ENCODE results near the gene AGT.
"Not testable (repeated sequence)": the region's sequence is repeated elsewhere in the genome, so short reads cannot be mapped to it uniquely, and the experiment has no call there.

The AGT gene

DNA sequence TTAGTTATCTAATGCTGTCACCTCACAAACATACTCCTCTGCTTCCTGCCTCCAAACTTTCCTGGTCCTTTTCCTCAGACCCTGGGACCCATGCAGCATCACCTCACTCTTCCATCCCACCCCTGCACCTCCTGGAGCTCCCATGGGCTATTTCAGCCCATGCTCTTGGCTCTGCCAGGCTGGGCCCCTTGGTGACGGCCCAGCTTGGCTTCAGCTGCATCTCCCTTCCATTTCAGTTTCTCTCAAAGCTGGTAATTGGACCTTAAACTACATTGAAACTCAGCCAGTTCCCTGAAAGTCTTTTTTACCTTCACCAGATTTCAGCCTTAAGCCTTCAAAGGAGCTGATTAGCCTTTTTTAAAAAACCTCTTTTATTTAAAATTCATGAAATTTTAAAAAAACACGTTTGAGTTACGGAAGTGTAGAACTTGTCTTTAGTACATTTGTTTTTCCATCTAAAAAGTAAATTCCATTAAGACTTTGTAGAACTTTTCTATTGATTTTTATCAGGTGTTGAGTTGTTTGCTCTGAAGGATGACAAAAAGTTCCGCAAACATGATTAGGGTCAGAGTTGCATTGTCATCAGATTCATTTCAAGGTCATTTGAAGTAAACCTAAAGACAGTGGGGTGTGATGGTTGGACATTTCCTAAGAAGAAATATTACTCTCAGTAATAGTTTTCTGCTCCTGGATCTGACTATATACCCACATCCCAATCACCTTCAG, 33.5 kb downstream of the AGT start:
- no peak overlapping the region for H3K27ac ChIP-seq (ENCODE audit: low read depth in 2 of 2, low read length in 2 of 2)
- no peaks in the 10 kb centered on the region for H3K4me1 ChIP-seq (ENCODE audit: control insufficient read depth in 2 of 2, insufficient read depth in 2 of 2, low read length in 2 of 2)
- H3K4me3 ChIP-seq (ENCODE audit: low read length in 2 of 2) = no peak overlapping the region
- H3K27me3 ChIP-seq (ENCODE audit: control insufficient read depth in 2 of 2, insufficient read depth in 2 of 2, low read length in 2 of 2) = no peaks in the 10 kb centered on the region
- peaks cover 72 to 79% of the 10 kb centered on the region in 2 donors for H3K36me3 ChIP-seq (ENCODE audit: control insufficient read depth in 2 of 2, insufficient read depth in 2 of 2, low read length in 2 of 2)
- no peak overlapping the region for H3K9ac ChIP-seq (ENCODE audit: low read depth in 1 of 2, low read length in 2 of 2)
- no peaks in the 10 kb centered on the region for H3K9me3 ChIP-seq (ENCODE audit: control insufficient read depth in 2 of 2, low read length in 2 of 2)

DNA sequence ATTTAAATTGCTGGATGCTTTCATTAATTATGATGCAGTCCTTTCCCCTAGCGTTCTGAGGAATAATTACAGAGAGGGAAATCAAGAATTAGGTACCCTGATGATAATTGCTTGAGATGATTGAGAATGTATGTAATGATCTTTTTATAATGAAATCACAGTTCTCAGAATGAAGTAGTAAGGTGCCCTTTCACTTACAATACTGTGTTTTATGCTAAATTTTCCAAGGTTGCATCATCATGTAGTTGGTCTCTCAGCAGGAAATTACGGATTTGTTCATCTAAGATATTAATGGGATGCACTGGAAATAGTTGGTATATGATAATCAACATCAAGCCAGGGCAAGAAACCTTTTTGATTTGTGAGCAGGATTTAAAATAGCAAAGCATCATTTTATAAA, 34.1 kb downstream of the AGT start:
- H3K36me3 ChIP-seq (ENCODE audit: control insufficient read depth in 2 of 2, insufficient read depth in 2 of 2, low read length in 2 of 2) = peaks cover 72 to 73% of the 10 kb centered on the region in 2 donors
- no peaks in the 10 kb centered on the region for H3K9me3 ChIP-seq (ENCODE audit: control insufficient read depth in 2 of 2, low read length in 2 of 2)
- no peaks in the 10 kb centered on the region for H3K4me1 ChIP-seq (ENCODE audit: control insufficient read depth in 2 of 2, insufficient read depth in 2 of 2, low read length in 2 of 2)
- no peak overlapping the region for H3K9ac ChIP-seq (ENCODE audit: low read depth in 1 of 2, low read length in 2 of 2)
- H3K4me3 ChIP-seq (ENCODE audit: low read length in 2 of 2) = no peak overlapping the region
- H3K27ac ChIP-seq (ENCODE audit: low read depth in 2 of 2, low read length in 2 of 2) = no peak overlapping the region
- no peaks in the 10 kb centered on the region for H3K27me3 ChIP-seq (ENCODE audit: control insufficient read depth in 2 of 2, insufficient read depth in 2 of 2, low read length in 2 of 2)

DNA sequence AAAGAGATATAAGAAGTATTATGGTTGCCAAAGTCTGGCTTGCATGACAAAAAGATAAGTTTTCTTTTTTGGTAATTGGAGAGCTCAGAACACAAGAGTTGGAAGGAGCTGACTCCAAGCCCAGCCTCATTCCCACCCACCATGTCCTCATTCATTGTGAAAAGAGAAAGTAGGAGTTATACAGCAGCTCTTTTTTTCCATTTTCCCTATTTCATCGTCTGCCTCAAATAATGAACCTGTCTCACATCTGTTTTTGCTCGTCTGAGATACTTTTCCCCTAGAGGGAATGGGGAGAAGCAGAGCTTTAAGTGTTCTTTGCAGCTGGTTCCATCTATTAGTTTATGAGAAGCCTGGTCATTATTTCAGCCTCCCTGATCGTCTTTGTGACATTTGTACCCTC, 34.7 kb downstream of the AGT start:
- Histone ChIP-seq H3K27ac (ENCODE audit: low read depth in 2 of 2, low read length in 2 of 2) (no peak overlapping the region), H3K27me3 (ENCODE audit: control insufficient read depth in 2 of 2, insufficient read depth in 2 of 2, low read length in 2 of 2) (no peaks in the 10 kb centered on the region), H3K9me3 (ENCODE audit: control insufficient read depth in 2 of 2, low read length in 2 of 2) (no peaks in the 10 kb centered on the region), H3K4me1 (ENCODE audit: control insufficient read depth in 2 of 2, insufficient read depth in 2 of 2, low read length in 2 of 2) (no peaks in the 10 kb centered on the region), H3K4me3 (ENCODE audit: low read length in 2 of 2) (no peak overlapping the region), H3K9ac (ENCODE audit: low read depth in 1 of 2, low read length in 2 of 2) (no peak overlapping the region), H3K36me3 (ENCODE audit: control insufficient read depth in 2 of 2, insufficient read depth in 2 of 2, low read length in 2 of 2) (peaks cover 66 to 73% of the 10 kb centered on the region in 2 donors)

GRCh38 chr1:230677200-230677599, 36.7 kb downstream of the AGT start:
- Histone ChIP-seq H3K27me3 (ENCODE audit: control insufficient read depth in 2 of 2, insufficient read depth in 2 of 2, low read length in 2 of 2) (no peaks in the 10 kb centered on the region), H3K4me1 (ENCODE audit: control insufficient read depth in 2 of 2, insufficient read depth in 2 of 2, low read length in 2 of 2) (no peaks in the 10 kb centered on the region), H3K4me3 (ENCODE audit: low read length in 2 of 2) (no peak overlapping the region), H3K36me3 (ENCODE audit: control insufficient read depth in 2 of 2, insufficient read depth in 2 of 2, low read length in 2 of 2) (peaks cover 61 to 77% of the 10 kb centered on the region in 2 donors), H3K9ac (ENCODE audit: low read depth in 1 of 2, low read length in 2 of 2) (no peak overlapping the region), H3K27ac (ENCODE audit: low read depth in 2 of 2, low read length in 2 of 2) (no peak overlapping the region), H3K9me3 (ENCODE audit: control insufficient read depth in 2 of 2, low read length in 2 of 2) (no peaks in the 10 kb centered on the region)

DNA sequence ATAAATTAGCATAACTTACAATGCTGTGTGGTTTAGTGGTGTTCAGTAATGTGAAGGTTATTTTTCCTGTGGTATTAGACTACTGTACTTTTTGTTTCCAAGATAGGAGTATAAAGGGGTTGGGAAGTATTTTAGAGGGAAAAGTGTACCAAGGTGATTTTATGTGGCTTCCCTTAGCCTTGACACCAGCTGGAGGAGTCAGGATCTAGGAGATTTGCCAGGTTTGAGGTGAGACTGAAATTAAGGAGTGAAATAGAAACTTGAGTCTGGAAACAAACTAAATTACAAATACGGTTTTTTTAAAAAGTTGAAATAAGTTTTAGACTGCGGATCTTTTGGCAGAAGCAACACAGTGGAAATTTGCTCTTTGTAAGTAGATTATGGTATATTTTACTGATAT, 39.3 kb downstream of the AGT start:
- H3K4me3 ChIP-seq (ENCODE audit: low read length in 2 of 2) = no peak overlapping the region
- no peaks in the 10 kb centered on the region for H3K4me1 ChIP-seq (ENCODE audit: control insufficient read depth in 2 of 2, insufficient read depth in 2 of 2, low read length in 2 of 2)
- H3K36me3 ChIP-seq (ENCODE audit: control insufficient read depth in 2 of 2, insufficient read depth in 2 of 2, low read length in 2 of 2) = peaks cover 62 to 78% of the 10 kb centered on the region in 2 donors
- H3K27ac ChIP-seq (ENCODE audit: low read depth in 2 of 2, low read length in 2 of 2) = no peak overlapping the region
- no peaks in the 10 kb centered on the region for H3K27me3 ChIP-seq (ENCODE audit: control insufficient read depth in 2 of 2, insufficient read depth in 2 of 2, low read length in 2 of 2)
- H3K9me3 ChIP-seq (ENCODE audit: control insufficient read depth in 2 of 2, low read length in 2 of 2) = no peaks in the 10 kb centered on the region
- H3K9ac ChIP-seq (ENCODE audit: low read depth in 1 of 2, low read length in 2 of 2) = no peak overlapping the region

DNA sequence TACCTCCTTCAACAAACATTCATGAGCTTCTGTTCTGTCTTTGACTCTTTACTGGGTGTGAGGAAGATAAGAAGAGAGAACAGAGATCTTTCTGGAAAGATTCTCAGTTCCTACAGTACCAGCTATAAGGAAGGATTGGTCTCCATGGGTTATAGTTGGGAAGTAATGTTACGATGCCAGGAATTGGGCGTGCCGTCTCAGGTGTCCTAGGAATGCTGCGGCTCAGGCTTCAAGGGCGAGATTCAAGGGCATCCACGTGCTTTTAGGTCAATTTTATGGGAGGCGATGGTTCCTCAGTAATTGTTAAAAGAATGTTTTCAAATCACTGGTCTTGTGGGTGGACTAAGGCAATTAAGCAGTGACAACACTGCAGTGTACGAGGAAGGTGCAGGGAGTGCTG, 44.4 kb downstream of the AGT start:
- H3K27me3 ChIP-seq (ENCODE audit: control insufficient read depth in 2 of 2, insufficient read depth in 2 of 2, low read length in 2 of 2) = no peaks in the 10 kb centered on the region
- no peak overlapping the region for H3K4me3 ChIP-seq (ENCODE audit: low read length in 2 of 2)
- no peak overlapping the region for H3K27ac ChIP-seq (ENCODE audit: low read depth in 2 of 2, low read length in 2 of 2)
- no peaks in the 10 kb centered on the region for H3K4me1 ChIP-seq (ENCODE audit: control insufficient read depth in 2 of 2, insufficient read depth in 2 of 2, low read length in 2 of 2)
- no peak overlapping the region for H3K9ac ChIP-seq (ENCODE audit: low read depth in 1 of 2, low read length in 2 of 2)
- H3K9me3 ChIP-seq (ENCODE audit: control insufficient read depth in 2 of 2, low read length in 2 of 2) = no peaks in the 10 kb centered on the region
- H3K36me3 ChIP-seq (ENCODE audit: control insufficient read depth in 2 of 2, insufficient read depth in 2 of 2, low read length in 2 of 2) = peaks cover 64 to 82% of the 10 kb centered on the region in 2 donors

DNA sequence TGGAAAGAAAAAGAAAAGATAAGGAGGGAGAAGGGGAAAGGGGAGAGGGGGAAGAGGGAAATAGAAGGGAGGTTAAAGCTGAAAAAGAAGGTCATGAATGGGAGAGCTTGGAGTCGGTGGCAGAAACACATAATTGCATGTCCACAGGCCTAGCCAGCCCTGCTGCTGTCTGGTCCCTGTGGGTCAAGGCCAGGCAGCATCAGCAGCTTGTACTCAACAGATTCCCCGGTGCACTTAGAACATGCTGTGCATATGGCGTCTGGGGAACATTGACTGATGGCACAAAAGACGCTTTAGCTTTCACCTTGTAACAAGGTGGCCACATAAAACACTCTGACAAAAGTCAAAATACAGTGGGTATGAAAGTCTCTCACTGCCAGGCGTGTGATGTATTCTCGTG, 45.7 kb downstream of the AGT start:
- Histone ChIP-seq H3K27ac (ENCODE audit: low read depth in 2 of 2, low read length in 2 of 2) (no peak overlapping the region), H3K9ac (ENCODE audit: low read depth in 1 of 2, low read length in 2 of 2) (no peak overlapping the region), H3K4me3 (ENCODE audit: low read length in 2 of 2) (no peak overlapping the region), H3K36me3 (ENCODE audit: control insufficient read depth in 2 of 2, insufficient read depth in 2 of 2, low read length in 2 of 2) (peaks cover 62 to 78% of the 10 kb centered on the region in 2 donors), H3K4me1 (ENCODE audit: control insufficient read depth in 2 of 2, insufficient read depth in 2 of 2, low read length in 2 of 2) (no peaks in the 10 kb centered on the region), H3K27me3 (ENCODE audit: control insufficient read depth in 2 of 2, insufficient read depth in 2 of 2, low read length in 2 of 2) (no peaks in the 10 kb centered on the region), H3K9me3 (ENCODE audit: control insufficient read depth in 2 of 2, low read length in 2 of 2) (no peaks in the 10 kb centered on the region)

GRCh38 chr1:230661976-230662375, 51.9 kb downstream of the AGT start:
- H3K9me3 ChIP-seq (ENCODE audit: control insufficient read depth in 2 of 2, low read length in 2 of 2) = no peaks in the 10 kb centered on the region
- H3K36me3 ChIP-seq (ENCODE audit: control insufficient read depth in 2 of 2, insufficient read depth in 2 of 2, low read length in 2 of 2) = peaks cover 47 to 51% of the 10 kb centered on the region in 2 donors
- H3K4me3 ChIP-seq (ENCODE audit: low read length in 2 of 2) = no peak overlapping the region
- H3K27me3 ChIP-seq (ENCODE audit: control insufficient read depth in 2 of 2, insufficient read depth in 2 of 2, low read length in 2 of 2) = no peaks in the 10 kb centered on the region
- no peak overlapping the region for H3K9ac ChIP-seq (ENCODE audit: low read depth in 1 of 2, low read length in 2 of 2)
- H3K27ac ChIP-seq (ENCODE audit: low read depth in 2 of 2, low read length in 2 of 2) = no peak overlapping the region
- H3K4me1 ChIP-seq (ENCODE audit: control insufficient read depth in 2 of 2, insufficient read depth in 2 of 2, low read length in 2 of 2) = no peaks in the 10 kb centered on the region

- H3K36me3 ChIP-seq (ENCODE audit: control insufficient read depth in 2 of 2, insufficient read depth in 2 of 2, low read length in 2 of 2) = peaks cover 24 to 25% of the 10 kb centered on the region in 2 donors
- no peaks in the 10 kb centered on the region for H3K4me1 ChIP-seq (ENCODE audit: control insufficient read depth in 2 of 2, insufficient read depth in 2 of 2, low read length in 2 of 2)
- no peak overlapping the region for H3K9ac ChIP-seq (ENCODE audit: low read depth in 1 of 2, low read length in 2 of 2)
- no peak overlapping the region for H3K4me3 ChIP-seq (ENCODE audit: low read length in 2 of 2)
- H3K9me3 ChIP-seq (ENCODE audit: control insufficient read depth in 2 of 2, low read length in 2 of 2) = no peaks in the 10 kb centered on the region
- no peaks in the 10 kb centered on the region for H3K27me3 ChIP-seq (ENCODE audit: control insufficient read depth in 2 of 2, insufficient read depth in 2 of 2, low read length in 2 of 2)
- no peak overlapping the region for H3K27ac ChIP-seq (ENCODE audit: low read depth in 2 of 2, low read length in 2 of 2)
Observed at GRCh38 chr1:230658691-230659090, 55.2 kb downstream of the AGT start.

DNA sequence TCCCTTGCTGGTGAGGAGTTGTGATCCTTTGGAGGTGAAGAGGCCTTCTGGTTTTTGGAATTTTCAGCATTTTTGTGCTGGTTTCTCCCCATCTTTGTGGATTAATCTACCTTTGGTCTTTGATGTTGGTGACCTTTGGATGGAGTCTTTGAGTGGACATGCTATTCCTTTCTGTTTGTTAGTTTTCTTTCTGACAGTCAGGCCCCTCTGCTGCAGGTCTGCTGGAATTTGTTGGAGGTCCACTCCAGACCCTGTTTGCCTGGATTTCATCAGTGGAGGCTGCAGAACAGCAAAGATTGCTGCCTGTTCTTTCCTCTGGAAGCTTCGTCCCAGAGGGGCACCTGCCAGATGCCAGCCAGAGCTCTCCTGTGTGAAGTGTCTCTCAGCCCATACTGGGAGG, 55.8 kb downstream of the AGT start:
- not testable (repeated sequence) for H3K27ac ChIP-seq (ENCODE audit: low read depth in 2 of 2, low read length in 2 of 2); H3K9me3 ChIP-seq (ENCODE audit: control insufficient read depth in 2 of 2, low read length in 2 of 2); H3K27me3 ChIP-seq (ENCODE audit: control insufficient read depth in 2 of 2, insufficient read depth in 2 of 2, low read length in 2 of 2); H3K9ac ChIP-seq (ENCODE audit: low read depth in 1 of 2, low read length in 2 of 2); H3K4me1 ChIP-seq (ENCODE audit: control insufficient read depth in 2 of 2, insufficient read depth in 2 of 2, low read length in 2 of 2); H3K4me3 ChIP-seq (ENCODE audit: low read length in 2 of 2)
- peaks cover 19 to 25% of the 10 kb centered on the region in 2 donors for H3K36me3 ChIP-seq (ENCODE audit: control insufficient read depth in 2 of 2, insufficient read depth in 2 of 2, low read length in 2 of 2)
